Upper lobe of left lung (tissue), 6 donors: ENCODE data around the gene KAZN. TPM values are rescaled to one million over a fixed set of nuclear protein-coding genes. Genes with fewer than 3 reads are reported as not detected.

Experiments
- ATAC-seq, 2 donors: fragments of 200-7000 bp; cut with Tn5 transposase; one replicate each; pipeline ENCODE4 v1.9.1; 2022; ENCODE audit warnings: mild to moderate bottlenecking in 2 of 2, moderate library complexity in 2 of 2; ENCODE audit not compliant: low FRiP score in 2 of 2
- DNase-seq, 2 donors: peaks; one replicate each; pipeline ENCODE4 v3.0.0-alpha.2; 2019 to 2020
- H3K27ac ChIP-seq, 4 donors: fragments of 200-600 bp; sonication (generic); one replicate each; pipeline ENCODE4 v1.5.1; 2016 to 2019
- H3K27me3 ChIP-seq, 4 donors: fragments of 200-600 bp; sonication (generic); one replicate each; pipeline ENCODE4 v1.5.1; 2017 to 2019
- H3K36me3 ChIP-seq, 4 donors: fragments of 200-600 bp; sonication (generic); one replicate each; pipeline ENCODE4 v1.5.1; 2016 to 2019
- H3K4me1 ChIP-seq, 4 donors: fragments of 200-600 bp; sonication (generic); one replicate each; pipeline ENCODE4 v1.5.1; 2018 to 2019
- H3K4me3 ChIP-seq, 4 donors: fragments of 200-600 bp; sonication (generic); one replicate each; pipeline ENCODE4 v1.5.1; 2017 to 2019; ENCODE audit warnings: mild to moderate bottlenecking in 2 of 4, moderate library complexity in 1 of 4
- H3K9me3 ChIP-seq, 4 donors: fragments of 200-600 bp; sonication (generic); one replicate each; pipeline ENCODE4 v1.5.1; 2018 to 2019
- EP300 ChIP-seq, 4 donors: sonication (generic); formaldehyde crosslinking; IDR thresholded peaks; one replicate each; pipeline ENCODE4 v1.5.1; 2017; ENCODE audit warnings: antibody characterized with exemption in 4 of 4, control low read depth in 2 of 4
- POLR2A ChIP-seq, 4 donors: fragments of 450-650 bp; IDR thresholded peaks; one replicate each; pipeline ENCODE4 v1.5.1; 2016 to 2017; ENCODE audit warnings: antibody characterized with exemption in 4 of 4, mild to moderate bottlenecking in 2 of 4
- POLR2AphosphoS5 ChIP-seq, 2 donors: sonication (generic); formaldehyde crosslinking; IDR thresholded peaks; one replicate each; pipeline ENCODE4 v1.5.1; 2017; ENCODE audit warnings: antibody characterized with exemption in 2 of 2
- WGBS, 2 donors: methylation state at CpG; one replicate each; pipeline ENCODE4 v1.1.5; 2017 to 2018; 5-methylcytosine and 5-hydroxymethylcytosine counted together
- total RNA-seq, 6 donors: library from RNA; depleted of rRNA in 4 of 6; stranded (reverse); fragments of >200 nt in 4 of 6; gene quantifications; one replicate each; pipeline versions ENCODE4 v1.1.0 to v1.2.1, GENCODE V29; 2016 to 2021
- TF ChIP-seq, protein P1 (sequence below), 6 experiments: fragments of 450-650 bp in 4 of 6; fragments of 200-600 bp in 2 of 6; sonication (generic) in 2 of 6; IDR thresholded peaks; one replicate each; pipeline ENCODE4 v1.5.1; 2016 to 2019; ENCODE audit warnings: antibody characterized with exemption in 6 of 6
- donor health status: DM: no; HTN: no; CAD: no; lungs with moderate emphysema.
- donor health status: DM: no; HTN: yes; CAD: no; lungs with severe emphysema.

KAZN gene
- total RNA-seq, 6 donors from 2014 or later = 11.5 to 30.0 (median 17.6) TPM

DNA sequence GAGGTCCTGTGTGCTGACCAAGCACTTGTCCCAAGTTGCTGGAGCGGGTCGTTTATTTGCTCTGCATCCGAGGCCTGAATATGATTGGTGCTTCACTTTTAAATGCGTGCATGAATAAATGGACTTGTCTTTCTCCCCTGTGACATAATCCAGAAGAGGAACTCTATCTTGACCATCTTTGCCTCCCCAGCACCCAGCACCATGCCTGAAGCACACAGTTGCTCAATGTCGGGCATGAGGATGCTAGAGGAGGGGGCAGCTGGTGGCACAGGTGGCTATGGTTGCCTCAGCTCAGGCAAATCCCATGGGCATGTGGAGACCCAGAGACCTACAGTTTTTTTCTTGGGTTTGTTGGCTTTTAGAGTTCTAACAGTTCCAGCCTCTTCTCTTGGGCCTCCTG, 142.6 kb downstream of the KAZN start:
- H3K36me3 ChIP-seq = no peaks in the 10 kb centered on the region
- no peak overlapping the region for H3K4me3 ChIP-seq
- no peak overlapping the region for H3K27ac ChIP-seq
- DNase-seq (no peak), ATAC-seq (no peak)
- peaks cover 0 to 5% (median 0%) of the 10 kb centered on the region in 4 donors for H3K4me1 ChIP-seq
- TF ChIP-seq POLR2AphosphoS5 (IDR thresholded peaks at IDR 0.05) (no peak), EP300 (IDR thresholded peaks at IDR 0.05) (no peak), POLR2A (IDR thresholded peaks at IDR 0.05) (no peak)
- TF ChIP-seq, protein P1, sequence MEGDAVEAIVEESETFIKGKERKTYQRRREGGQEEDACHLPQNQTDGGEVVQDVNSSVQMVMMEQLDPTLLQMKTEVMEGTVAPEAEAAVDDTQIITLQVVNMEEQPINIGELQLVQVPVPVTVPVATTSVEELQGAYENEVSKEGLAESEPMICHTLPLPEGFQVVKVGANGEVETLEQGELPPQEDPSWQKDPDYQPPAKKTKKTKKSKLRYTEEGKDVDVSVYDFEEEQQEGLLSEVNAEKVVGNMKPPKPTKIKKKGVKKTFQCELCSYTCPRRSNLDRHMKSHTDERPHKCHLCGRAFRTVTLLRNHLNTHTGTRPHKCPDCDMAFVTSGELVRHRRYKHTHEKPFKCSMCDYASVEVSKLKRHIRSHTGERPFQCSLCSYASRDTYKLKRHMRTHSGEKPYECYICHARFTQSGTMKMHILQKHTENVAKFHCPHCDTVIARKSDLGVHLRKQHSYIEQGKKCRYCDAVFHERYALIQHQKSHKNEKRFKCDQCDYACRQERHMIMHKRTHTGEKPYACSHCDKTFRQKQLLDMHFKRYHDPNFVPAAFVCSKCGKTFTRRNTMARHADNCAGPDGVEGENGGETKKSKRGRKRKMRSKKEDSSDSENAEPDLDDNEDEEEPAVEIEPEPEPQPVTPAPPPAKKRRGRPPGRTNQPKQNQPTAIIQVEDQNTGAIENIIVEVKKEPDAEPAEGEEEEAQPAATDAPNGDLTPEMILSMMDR (IDR thresholded peaks at IDR 0.05) = no peak
- no peaks in the 10 kb centered on the region for H3K27me3 ChIP-seq
- WGBS, 2 donors = 60 to 63% methylated on average over 4 to 5 of the region's 5 CpGs
- no peaks in the 10 kb centered on the region for H3K9me3 ChIP-seq

DNA sequence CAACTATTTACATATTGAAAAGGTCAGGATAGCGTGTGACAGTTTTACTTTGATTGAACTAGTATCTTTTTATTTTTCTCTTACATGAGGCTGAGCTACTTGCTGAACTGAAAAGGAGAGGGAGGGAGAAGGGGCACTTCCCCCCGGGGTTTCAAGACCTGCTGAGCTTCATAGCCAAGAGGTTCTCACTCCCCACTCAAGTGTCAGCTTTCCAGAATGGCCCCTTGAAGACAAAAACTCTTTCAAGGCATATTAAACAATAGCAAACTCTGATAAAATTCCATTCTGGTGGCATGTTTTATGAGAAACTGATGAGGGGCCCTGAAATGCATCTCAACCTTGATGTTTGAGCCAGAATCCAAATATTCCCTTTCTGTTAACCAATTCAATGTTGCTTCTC, 143.0 kb downstream of the KAZN start:
- Histone ChIP-seq H3K36me3 (no peaks in the 10 kb centered on the region), H3K4me1 (peaks cover 0 to 5% (median 0%) of the 10 kb centered on the region in 4 donors), H3K27ac (no peak overlapping the region), H3K27me3 (no peaks in the 10 kb centered on the region), H3K9me3 (no peaks in the 10 kb centered on the region), H3K4me3 (no peak overlapping the region)
- DNase-seq = no peak
- TF ChIP-seq, protein P1 (IDR thresholded peaks at IDR 0.05) = no peak
- no peak for TF ChIP-seq POLR2AphosphoS5 (IDR thresholded peaks at IDR 0.05)
- TF ChIP-seq EP300 (IDR thresholded peaks at IDR 0.05) = no peak
- no peak for TF ChIP-seq POLR2A (IDR thresholded peaks at IDR 0.05)
- 40 to 41% methylated on average over 2 of the region's 2 CpGs for WGBS, 2 donors
- no peak for ATAC-seq

DNA sequence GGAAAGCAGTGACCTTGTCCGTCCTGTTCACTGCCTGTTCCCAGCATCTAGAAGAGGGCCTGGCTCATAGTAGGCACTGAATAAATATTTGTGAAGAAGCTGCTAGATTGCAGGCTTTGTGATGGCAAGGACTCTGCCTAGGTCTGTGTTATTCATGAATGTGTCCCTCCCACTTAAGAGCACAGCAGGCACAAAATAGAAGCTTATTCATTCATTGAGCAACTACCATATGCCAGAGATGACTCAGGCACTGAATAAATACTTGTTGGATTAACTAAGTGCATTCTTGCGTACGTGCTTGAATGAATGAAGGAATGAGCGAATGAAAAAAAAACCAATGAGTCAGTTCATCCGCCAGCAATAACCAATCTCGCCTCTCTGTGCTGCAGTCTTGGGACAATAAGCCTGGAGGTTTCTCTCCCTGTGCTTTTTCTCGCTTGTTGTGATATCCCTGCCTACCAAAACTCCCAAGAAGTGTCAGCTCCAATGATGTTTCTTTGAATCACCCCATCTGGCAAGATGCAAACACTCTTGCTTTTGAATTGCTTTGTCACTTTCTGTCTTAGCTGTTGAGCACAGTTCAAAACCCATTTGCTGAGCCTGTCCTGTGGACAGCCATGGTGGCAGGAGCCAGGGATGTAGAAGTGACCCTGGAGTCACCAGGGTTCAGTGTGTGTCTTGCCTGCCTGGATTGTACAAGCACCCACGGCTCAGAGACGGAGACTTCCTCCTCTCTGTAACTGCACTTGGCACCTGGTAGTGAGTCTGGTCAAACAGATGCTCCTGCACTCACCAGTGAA, 143.9 kb downstream of the KAZN start:
- no peak overlapping the region for H3K27ac ChIP-seq
- H3K36me3 ChIP-seq = no peaks in the 10 kb centered on the region
- ATAC-seq = peak; percentile 52 to 90
- H3K27me3 ChIP-seq = no peaks in the 10 kb centered on the region
- no peak for DNase-seq
- WGBS, 2 donors = 41 to 60% methylated on average over 8 to 9 of the region's 9 CpGs
- H3K4me3 ChIP-seq = no peak overlapping the region
- TF ChIP-seq EP300 (IDR thresholded peaks at IDR 0.05) (no peak), POLR2AphosphoS5 (IDR thresholded peaks at IDR 0.05) (peak in 1 of 2 donors; percentile 14), POLR2A (IDR thresholded peaks at IDR 0.05) (no peak)
- TF ChIP-seq, protein P1 (IDR thresholded peaks at IDR 0.05) = no peak
- no peaks in the 10 kb centered on the region for H3K9me3 ChIP-seq
- peaks cover 0 to 5% (median 0%) of the 10 kb centered on the region in 4 donors for H3K4me1 ChIP-seq

DNA sequence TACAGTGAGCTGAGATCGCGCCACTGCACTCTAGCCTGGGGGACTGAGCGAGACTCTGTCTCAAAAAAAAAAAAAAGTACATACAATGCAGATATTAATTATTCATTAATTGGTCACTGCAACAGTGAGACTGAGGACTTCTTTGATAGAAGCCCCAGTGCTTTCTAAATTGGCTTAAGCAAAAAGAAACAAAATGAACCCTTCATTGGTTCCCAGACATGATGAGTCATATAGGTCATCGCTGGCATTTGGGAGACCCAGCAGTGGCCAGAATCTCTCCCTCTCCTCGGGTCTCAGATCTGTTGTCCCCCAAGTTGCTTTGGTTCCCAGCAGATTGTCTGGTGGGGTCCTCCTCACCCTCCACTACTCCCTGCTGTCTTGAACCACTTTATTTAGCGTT, 144.9 kb downstream of the KAZN start:
- WGBS, 2 donors = 92 to 95% methylated on average over 6 of the region's 6 CpGs
- ATAC-seq = no peak
- no peak overlapping the region for H3K27ac ChIP-seq
- H3K4me1 ChIP-seq = peaks cover 0 to 5% (median 0%) of the 10 kb centered on the region in 4 donors
- H3K27me3 ChIP-seq = no peaks in the 10 kb centered on the region
- H3K9me3 ChIP-seq = no peaks in the 10 kb centered on the region
- TF ChIP-seq POLR2AphosphoS5 (IDR thresholded peaks at IDR 0.05) (no peak), EP300 (IDR thresholded peaks at IDR 0.05) (no peak), POLR2A (IDR thresholded peaks at IDR 0.05) (no peak)
- TF ChIP-seq, protein P1 (IDR thresholded peaks at IDR 0.05) = no peak
- no peak for DNase-seq
- H3K4me3 ChIP-seq = no peak overlapping the region
- H3K36me3 ChIP-seq = no peaks in the 10 kb centered on the region
